MM.1S (cell line): Measurements from ENCODE around the gene GDF11.

Source experiments
- CTCF ChIP-seq: fragments of 300-600 bp; sonication (generic); IDR thresholded peaks from 2 replicates; pipeline ENCODE4 v1.5.1; 2016; ENCODE audit warnings: antibody characterized with exemption, low read length, mixed read lengths
- EZH2 ChIP-seq: fragments of 300-600 bp; sonication (generic); optimal IDR thresholded peaks from 2 replicates; pipeline ENCODE3; 2017; ENCODE audit warnings: low read depth, mild to moderate bottlenecking, antibody characterized with exemption, low read length, mixed read lengths
- EZH2phosphoT487 ChIP-seq: fragments of 300-600 bp; sonication (generic); IDR thresholded peaks from 2 replicates; pipeline ENCODE4 v1.6.1; 2018; ENCODE audit warnings: antibody characterized with exemption, low read length

- TF ChIP-seq CTCF, result no peak
- no peak for TF ChIP-seq EZH2
- no peak for TF ChIP-seq EZH2phosphoT487
Observed at GRCh38 chr12:55746174-55746912, 3.4 kb downstream of the GDF11 start.
